SKM-1 (cell line): ENCODE results near the gene ANKRD37.

ENCODE experiments used
- DNase-seq: peaks from one replicate; lab custom pipeline; 2025; ENCODE audit not compliant: unreplicated experiment; lab: John Stamatoyannopoulos, UW

The ANKRD37 gene

DNA sequence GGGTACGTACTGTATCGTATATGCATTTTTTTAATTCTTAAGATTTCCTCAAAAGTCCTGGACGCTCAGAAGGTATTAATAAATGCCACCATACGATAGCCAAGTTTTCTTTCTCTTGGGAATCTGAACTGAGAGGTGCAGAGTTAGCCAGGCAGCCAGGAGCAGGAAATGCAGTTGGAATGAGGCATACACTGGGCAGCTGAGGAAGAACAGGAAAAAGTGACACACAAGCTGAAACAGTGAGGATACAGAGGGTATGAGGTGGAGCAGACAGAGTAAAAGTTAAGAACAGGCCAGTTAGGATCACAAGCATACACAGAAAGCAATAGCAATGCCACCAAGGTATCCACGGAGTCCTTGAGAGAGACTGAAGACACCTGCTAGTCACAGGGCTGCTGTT, 15.8 kb downstream of the ANKRD37 start:
- DNase-seq = no peak

DNA sequence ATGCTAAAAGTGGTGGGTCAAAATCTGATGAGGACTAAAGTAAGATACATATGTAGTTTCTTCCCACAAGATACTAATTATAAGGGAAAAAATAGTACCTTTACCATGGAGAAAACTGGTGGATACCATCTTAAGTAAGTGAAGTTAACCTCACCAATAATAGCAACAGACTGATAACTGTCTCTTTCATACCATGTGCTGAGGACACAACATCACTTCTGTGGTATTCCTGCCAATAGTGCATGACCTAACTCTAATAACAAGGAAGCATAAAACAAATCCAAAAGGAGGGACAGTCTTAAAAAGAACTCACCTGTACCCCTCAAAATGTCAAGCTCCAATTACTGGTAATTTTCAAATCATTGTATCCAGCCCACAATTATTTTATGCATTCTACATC, 20.3 kb downstream of the ANKRD37 start:
- no peak for DNase-seq

DNA sequence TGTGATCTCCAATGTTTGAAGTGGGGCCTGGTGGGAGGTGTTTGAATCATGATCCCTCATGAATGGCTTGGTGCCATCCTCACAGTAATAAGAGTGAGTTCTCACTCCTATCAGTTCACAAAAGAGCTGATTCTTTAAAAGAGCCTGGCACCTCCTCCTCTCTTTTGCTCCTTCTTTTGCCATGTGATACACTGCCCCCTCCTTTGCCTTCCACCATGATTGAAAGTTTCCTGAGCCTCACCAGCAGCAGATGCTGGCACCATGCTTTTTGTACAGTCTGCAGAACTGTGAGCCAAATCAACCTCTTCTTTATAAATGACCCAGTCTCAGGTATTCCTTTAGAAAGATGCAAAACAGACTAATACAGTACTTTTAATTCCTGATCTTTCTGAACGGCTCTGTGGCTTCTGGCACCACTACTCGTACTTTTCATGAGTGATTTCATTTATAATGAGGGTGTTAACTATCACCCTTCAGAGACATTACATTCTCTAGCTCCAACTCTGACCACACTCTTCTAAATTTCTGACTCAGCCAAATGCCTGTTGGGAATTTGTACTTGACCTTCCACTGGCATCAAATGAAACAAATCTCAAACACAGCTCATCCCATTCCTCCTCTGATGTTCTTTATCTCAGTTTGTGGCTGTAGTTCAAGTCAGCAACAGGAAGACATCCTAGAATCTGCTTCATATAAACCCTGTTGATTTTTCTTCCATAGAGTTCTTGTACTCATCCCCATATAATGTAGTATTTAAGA, 24.9 kb downstream of the ANKRD37 start:
- no peak for DNase-seq

DNA sequence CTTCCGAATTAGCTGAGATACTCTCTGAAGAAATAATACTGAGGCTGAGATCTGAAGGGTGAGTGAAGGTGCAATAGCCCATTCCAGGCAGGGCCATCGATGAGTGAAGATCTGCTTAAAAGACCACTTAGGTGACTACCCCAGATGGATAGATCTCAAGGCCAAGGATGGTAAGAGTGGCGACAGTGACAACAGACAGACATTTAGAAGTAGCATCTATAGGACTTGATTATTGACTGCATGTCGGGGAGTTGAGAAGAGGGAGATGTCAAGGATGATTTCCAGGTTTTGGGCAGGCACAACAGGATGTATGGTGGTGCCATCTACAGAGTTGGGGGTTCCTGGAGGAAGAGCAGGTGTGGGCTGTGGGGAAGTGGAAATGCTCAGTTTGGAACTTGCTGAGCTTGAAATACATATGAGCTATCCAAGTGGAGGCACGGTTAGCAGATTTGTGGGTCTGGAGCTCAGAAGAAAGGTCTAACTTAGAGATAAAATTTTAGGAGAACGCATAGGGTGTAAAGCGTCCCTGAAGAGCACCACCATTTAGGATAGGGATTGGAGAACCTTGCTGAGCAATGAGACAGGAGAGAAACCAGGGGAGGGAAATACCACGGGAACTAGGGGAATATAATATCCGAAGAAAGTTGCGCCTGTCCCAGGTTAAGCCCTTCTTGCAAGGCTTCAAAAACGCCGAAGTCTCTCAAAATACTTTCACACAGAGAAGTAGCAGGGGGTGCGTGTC, 28.4 kb downstream of the ANKRD37 start:
- no peak for DNase-seq

DNA sequence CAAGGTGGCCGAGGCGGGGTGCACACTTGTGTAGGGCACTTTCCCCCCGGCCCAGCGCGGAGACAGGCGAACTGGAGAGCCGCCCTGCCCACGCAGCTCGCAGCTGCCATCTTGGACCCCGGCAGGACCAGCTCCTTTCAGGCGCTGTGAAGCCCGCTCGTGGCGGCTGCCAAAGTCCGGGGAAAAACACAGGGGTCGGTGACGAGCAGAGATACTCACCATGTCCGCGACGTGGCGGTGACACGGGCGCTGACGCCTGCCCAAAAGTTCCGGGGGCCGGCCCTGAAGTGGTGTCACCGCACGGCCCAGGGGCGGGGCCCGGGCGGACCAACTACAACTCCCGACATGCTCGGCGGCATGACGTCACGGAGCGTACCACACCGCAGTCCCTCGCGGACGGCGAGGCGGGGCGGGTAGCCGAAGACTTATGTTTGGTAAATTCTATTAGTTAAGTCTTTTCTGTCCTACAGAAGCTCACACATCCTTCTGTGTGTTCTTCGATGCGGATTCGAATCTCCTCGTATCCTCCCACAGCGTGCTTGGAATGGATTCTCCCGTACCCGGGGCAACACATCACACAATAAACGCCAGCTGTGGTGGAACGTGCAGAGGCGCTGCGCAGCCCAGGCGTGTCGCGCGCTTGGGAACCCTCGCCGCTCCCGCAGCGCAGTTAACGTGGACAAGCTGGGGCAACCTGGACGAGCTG, 29.2 kb downstream of the ANKRD37 start, which contains the start of gene UFSP2:
UFSP2 (minus strand) TSS at position 318 of the 706 bp plus-strand sequence; CDS start at position 222, 96 bp downstream.
- DNase-seq = peak; percentile 73

DNA sequence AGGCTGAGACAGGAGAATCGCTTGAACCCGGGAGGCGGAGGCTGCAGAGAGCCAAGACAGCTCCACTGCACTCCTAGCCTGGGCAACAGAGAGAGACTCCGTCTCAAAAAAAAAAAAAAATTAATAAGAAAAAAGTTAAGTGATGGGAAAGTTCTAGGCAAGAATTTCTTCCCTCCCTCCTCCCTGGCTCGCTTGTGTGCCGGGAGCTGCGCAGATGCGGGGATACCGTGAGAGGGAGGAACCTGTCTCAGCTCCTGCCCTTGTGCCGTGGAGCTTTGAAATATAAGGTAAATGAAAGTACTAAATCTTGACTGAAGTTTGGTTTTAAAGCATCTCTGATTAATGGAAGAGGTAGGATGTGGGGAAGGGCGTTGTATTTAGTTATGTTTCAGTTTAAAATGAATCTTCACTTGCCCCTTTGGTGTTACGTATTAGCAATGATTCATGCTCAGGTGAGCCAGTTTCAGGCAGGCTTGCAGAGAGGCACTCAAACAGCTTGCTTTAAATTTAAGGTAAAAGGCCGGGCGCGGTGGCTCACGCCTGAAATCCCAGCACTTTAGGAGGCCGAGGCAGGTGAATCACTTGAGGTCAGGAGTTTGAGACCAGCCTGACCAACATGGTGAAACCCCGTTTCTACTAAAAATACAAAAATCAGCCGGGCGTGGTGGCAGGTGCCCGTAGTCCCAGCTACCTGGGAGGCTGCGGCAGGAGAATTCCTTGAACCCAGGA, 30.5 kb downstream of the ANKRD37 start:
- DNase-seq = no peak

DNA sequence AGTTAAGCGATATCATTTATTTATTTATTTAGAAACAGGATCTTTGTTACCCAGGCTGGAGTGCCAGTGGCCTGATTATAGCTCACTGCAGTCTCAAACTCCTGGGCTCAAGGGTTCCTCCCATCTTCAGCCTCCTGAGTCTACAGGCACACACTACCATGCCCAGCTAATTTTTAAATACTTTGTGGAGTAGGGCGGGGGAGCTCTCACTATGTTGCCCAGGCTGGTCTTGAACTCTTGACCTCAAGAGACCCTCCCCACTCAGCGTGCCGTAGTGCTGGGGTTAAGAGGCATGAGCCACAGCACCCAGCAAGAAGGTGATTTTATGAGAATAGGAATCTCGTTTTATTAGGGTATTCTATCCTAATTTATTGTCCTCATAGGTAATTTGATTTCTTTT, 33.0 kb downstream of the ANKRD37 start:
- DNase-seq = no peak

DNA sequence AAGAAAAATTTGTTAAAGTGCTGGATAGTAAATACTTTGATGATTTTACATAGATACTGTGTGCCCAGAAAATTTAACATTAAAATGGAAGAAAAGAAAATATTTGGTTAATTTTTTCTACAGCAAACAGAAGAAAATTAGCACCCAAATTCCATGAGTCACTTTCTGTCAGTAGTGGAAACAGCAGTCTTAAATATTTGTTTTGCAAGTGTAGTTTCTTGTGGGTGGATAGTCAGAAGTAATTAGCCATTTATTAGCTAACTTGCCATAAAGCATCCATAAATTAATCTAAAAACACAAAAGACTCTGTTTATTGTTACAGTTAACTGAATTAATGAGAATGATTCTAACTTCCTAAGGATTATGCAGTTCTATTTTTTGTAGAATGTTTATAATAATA, 38.8 kb downstream of the ANKRD37 start:
- no peak for DNase-seq

DNA sequence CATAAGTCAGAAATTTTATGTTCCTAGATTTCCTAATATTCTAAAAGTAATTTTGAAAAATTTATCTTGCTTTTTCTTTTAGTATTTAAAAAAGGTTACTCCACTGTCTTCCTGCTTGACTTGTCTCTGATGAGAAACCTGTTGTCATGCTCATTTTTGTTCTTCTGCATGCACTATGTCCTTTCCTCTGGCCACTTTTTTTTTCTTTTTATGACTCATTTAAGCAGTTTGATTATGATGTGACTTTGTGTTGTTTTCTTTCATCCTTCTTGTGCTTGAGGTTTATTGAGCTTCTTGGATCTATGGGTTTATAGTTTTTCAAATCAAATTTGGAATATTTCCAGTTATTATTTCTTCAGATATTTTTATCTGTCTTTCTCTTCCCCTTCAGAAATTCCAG, 41.2 kb downstream of the ANKRD37 start:
- DNase-seq = no peak

DNA sequence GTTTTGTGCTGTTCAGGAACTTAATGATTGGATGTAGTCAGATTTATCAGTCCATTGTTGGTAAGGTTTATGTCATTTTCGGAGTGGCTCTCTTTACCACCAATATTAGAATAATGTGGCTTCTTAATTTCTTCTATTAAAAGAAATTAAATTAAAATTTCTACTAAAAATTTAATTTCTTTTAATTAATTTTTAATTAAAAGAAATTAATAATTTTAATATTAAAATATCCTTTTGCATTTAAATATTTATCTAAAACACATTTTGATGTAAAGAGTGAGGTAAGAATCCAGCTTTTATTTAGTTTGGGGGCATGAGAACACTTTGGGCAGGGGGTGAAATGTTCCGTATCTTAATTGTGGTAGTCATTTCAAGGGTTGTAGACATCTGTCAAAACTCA, 44.8 kb downstream of the ANKRD37 start:
- DNase-seq = no peak

DNA sequence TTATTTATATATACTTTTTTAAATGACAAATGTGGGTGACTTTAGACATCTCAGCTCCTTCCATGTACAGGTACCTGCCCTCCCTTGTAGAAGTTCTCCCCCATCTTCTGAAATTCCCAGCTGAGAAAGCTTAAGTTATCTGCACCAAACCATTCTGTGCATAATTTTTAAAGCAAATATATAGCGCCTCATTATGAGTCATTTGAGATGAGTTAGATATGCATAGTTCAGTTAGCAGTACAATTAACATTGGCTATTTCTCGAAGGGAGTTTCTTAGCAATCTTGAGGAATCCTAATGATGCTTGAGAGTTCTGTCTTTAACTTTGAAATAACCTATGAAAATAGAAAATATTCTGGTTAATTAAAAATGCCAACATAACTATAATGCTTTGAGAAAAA, 48.6 kb downstream of the ANKRD37 start:
- DNase-seq = no peak
